ENCODE measurements around the gene ZNF33A. TPM values are rescaled to one million over a fixed set of nuclear protein-coding genes. Genes with fewer than 3 reads are reported as not detected.
"Not testable (repeated sequence)": the region's sequence is repeated elsewhere in the genome, so short reads cannot be mapped to it uniquely, and the experiment has no call there.

Gene ZNF33A
- total RNA-seq, 1 donor: 26.1 TPM

- no peaks in the 10 kb centered on the region for H3K4me1 ChIP-seq (ENCODE audit: insufficient read depth, low read length)
- no peaks in the 10 kb centered on the region for H3K27me3 ChIP-seq (ENCODE audit: insufficient read depth, low read length)
- no peaks in the 10 kb centered on the region for H3K36me3 ChIP-seq (ENCODE audit: insufficient read depth, low read length)
- no peaks in the 10 kb centered on the region for H3K79me2 ChIP-seq (ENCODE audit: insufficient read depth, low read length)
- no peak for DNase-seq (ENCODE audit: insufficient read length, low spot score, missing footprints)
- H2AFZ ChIP-seq (ENCODE audit: low read length): no peak overlapping the region
- TF ChIP-seq, protein P1, sequence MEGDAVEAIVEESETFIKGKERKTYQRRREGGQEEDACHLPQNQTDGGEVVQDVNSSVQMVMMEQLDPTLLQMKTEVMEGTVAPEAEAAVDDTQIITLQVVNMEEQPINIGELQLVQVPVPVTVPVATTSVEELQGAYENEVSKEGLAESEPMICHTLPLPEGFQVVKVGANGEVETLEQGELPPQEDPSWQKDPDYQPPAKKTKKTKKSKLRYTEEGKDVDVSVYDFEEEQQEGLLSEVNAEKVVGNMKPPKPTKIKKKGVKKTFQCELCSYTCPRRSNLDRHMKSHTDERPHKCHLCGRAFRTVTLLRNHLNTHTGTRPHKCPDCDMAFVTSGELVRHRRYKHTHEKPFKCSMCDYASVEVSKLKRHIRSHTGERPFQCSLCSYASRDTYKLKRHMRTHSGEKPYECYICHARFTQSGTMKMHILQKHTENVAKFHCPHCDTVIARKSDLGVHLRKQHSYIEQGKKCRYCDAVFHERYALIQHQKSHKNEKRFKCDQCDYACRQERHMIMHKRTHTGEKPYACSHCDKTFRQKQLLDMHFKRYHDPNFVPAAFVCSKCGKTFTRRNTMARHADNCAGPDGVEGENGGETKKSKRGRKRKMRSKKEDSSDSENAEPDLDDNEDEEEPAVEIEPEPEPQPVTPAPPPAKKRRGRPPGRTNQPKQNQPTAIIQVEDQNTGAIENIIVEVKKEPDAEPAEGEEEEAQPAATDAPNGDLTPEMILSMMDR (IDR thresholded peaks at IDR 0.05; ENCODE audit: extremely low read depth, low read depth, low read length): no peak
- no peak overlapping the region for H3K4me2 ChIP-seq (ENCODE audit: insufficient read depth, low read length)
- no peaks in the 10 kb centered on the region for H3K9me3 ChIP-seq (ENCODE audit: low read depth, low read length)
- no peaks in the 10 kb centered on the region for H4K20me1 ChIP-seq (ENCODE audit: insufficient read depth, low read length)
- H3K4me3 ChIP-seq (ENCODE audit: insufficient read depth, low read length): no peak overlapping the region
- no peak overlapping the region for H3K27ac ChIP-seq (ENCODE audit: low read depth, low read length)
Observed at GRCh38 chr10:38045129-38045528, 34.7 kb downstream of the ZNF33A start.

GRCh38 chr10:38047666-38048065 lies 37.2 kb downstream of the ZNF33A start:
- no peaks in the 10 kb centered on the region for H3K9me3 ChIP-seq (ENCODE audit: low read depth, low read length)
- no peak overlapping the region for H3K27ac ChIP-seq (ENCODE audit: low read depth, low read length)
- no peak overlapping the region for H3K4me2 ChIP-seq (ENCODE audit: insufficient read depth, low read length)
- no peaks in the 10 kb centered on the region for H3K4me1 ChIP-seq (ENCODE audit: insufficient read depth, low read length)
- DNase-seq (ENCODE audit: insufficient read length, low spot score, missing footprints): no peak
- no peaks in the 10 kb centered on the region for H4K20me1 ChIP-seq (ENCODE audit: insufficient read depth, low read length)
- no peaks in the 10 kb centered on the region for H3K79me2 ChIP-seq (ENCODE audit: insufficient read depth, low read length)
- no peaks in the 10 kb centered on the region for H3K36me3 ChIP-seq (ENCODE audit: insufficient read depth, low read length)
- H3K4me3 ChIP-seq (ENCODE audit: insufficient read depth, low read length): no peak overlapping the region
- no peak overlapping the region for H2AFZ ChIP-seq (ENCODE audit: low read length)
- TF ChIP-seq, protein P1 (IDR thresholded peaks at IDR 0.05; ENCODE audit: extremely low read depth, low read depth, low read length): no peak
- no peaks in the 10 kb centered on the region for H3K27me3 ChIP-seq (ENCODE audit: insufficient read depth, low read length)

DNA sequence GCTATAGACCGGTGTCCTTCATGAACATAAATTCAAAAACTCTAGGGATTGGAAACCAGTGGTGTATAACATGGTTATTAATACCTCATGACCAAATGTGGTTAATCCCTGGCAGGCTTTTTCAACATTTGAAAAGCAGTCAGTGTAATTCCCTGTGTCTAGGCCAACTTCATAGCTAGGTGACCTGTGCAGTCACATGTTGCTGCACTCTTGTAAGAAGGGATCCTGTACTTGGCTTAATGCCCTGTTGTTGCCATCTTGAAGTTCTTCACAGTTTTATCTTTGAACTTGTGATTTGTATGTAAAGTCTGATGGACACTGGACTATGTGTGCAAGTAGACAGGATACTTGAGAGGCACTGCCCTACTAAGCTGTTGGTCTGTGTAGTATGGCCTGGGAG lies 39.7 kb downstream of the ZNF33A start:
- H3K27me3 ChIP-seq (ENCODE audit: insufficient read depth, low read length): no peaks in the 10 kb centered on the region
- peaks cover 4% of the 10 kb centered on the region for H3K36me3 ChIP-seq (ENCODE audit: insufficient read depth, low read length)
- H2AFZ ChIP-seq (ENCODE audit: low read length): no peak overlapping the region
- H3K4me3 ChIP-seq (ENCODE audit: insufficient read depth, low read length): no peak overlapping the region
- no peaks in the 10 kb centered on the region for H4K20me1 ChIP-seq (ENCODE audit: insufficient read depth, low read length)
- no peak for DNase-seq (ENCODE audit: insufficient read length, low spot score, missing footprints)
- H3K4me2 ChIP-seq (ENCODE audit: insufficient read depth, low read length): no peak overlapping the region
- TF ChIP-seq, protein P1 (IDR thresholded peaks at IDR 0.05; ENCODE audit: extremely low read depth, low read depth, low read length): no peak
- H3K79me2 ChIP-seq (ENCODE audit: insufficient read depth, low read length): no peaks in the 10 kb centered on the region
- H3K4me1 ChIP-seq (ENCODE audit: insufficient read depth, low read length): no peaks in the 10 kb centered on the region
- no peak overlapping the region for H3K27ac ChIP-seq (ENCODE audit: low read depth, low read length)
- H3K9me3 ChIP-seq (ENCODE audit: low read depth, low read length): peaks cover 2% of the 10 kb centered on the region

GRCh38 chr10:38054361-38054797 lies 43.9 kb downstream of the ZNF33A start:
- Histone ChIP-seq H2AFZ (ENCODE audit: low read length) (no peak overlapping the region), H3K4me1 (ENCODE audit: insufficient read depth, low read length) (no peaks in the 10 kb centered on the region), H3K79me2 (ENCODE audit: insufficient read depth, low read length) (no peaks in the 10 kb centered on the region), H3K9me3 (ENCODE audit: low read depth, low read length) (peaks cover 13% of the 10 kb centered on the region), H3K27me3 (ENCODE audit: insufficient read depth, low read length) (no peaks in the 10 kb centered on the region), H3K27ac (ENCODE audit: low read depth, low read length) (no peak overlapping the region), H3K4me3 (ENCODE audit: insufficient read depth, low read length) (no peak overlapping the region), H3K4me2 (ENCODE audit: insufficient read depth, low read length) (no peak overlapping the region), H4K20me1 (ENCODE audit: insufficient read depth, low read length) (no peaks in the 10 kb centered on the region), H3K36me3 (ENCODE audit: insufficient read depth, low read length) (peaks cover 16% of the 10 kb centered on the region)
- TF ChIP-seq, protein P1 (IDR thresholded peaks at IDR 0.05; ENCODE audit: extremely low read depth, low read depth, low read length): no peak
- peak; percentile 49 for DNase-seq (ENCODE audit: insufficient read length, low spot score, missing footprints)

DNA sequence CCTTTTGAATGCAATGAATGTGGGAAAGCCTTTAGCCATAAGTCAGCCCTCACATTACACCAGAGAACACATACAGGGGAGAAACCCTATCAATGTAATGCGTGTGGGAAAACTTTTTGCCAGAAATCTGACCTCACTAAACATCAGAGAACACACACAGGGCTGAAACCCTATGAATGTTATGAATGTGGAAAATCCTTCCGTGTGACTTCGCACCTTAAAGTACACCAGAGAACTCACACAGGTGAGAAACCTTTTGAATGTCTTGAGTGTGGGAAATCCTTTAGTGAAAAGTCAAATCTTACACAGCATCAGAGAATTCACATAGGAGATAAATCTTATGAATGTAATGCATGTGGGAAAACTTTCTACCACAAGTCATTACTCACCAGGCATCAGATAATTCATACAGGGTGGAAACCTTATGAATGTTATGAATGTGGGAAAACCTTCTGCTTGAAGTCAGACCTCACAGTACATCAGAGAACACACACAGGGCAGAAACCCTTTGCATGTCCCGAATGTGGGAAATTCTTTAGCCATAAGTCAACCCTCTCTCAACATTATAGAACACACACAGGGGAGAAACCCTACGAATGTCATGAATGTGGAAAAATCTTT lies 44.9 kb downstream of the ZNF33A start:
- Histone ChIP-seq H3K9me3 (ENCODE audit: low read depth, low read length) (peaks cover 13% of the 10 kb centered on the region), H3K36me3 (ENCODE audit: insufficient read depth, low read length) (peaks cover 16% of the 10 kb centered on the region)
- not testable (repeated sequence) for H3K27ac ChIP-seq (ENCODE audit: low read depth, low read length); H3K4me3 ChIP-seq (ENCODE audit: insufficient read depth, low read length); H2AFZ ChIP-seq (ENCODE audit: low read length); H3K4me2 ChIP-seq (ENCODE audit: insufficient read depth, low read length); H3K79me2 ChIP-seq (ENCODE audit: insufficient read depth, low read length); H3K4me1 ChIP-seq (ENCODE audit: insufficient read depth, low read length); DNase-seq (ENCODE audit: insufficient read length, low spot score, missing footprints); H4K20me1 ChIP-seq (ENCODE audit: insufficient read depth, low read length); H3K27me3 ChIP-seq (ENCODE audit: insufficient read depth, low read length)

DNA sequence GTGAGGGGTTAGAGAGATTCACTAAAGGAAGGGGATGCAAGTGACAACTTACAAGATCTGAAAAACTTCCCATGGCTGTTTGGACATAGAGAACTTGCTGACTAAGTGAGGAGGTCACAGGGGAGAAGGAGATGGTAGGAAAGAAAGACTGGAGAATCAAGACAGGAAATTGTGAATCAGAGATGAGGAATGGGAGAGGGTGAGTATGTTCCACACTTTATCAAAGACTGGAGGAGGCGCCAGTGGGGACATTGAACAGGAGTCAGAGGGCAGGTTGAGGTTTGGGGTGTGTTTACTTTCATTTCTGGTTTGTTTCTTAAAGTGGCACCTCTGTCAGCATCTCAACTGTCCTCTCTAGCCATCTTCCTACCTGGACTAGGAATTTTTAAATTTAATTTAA lies 59.2 kb downstream of the ZNF33A start:
- H3K4me2 ChIP-seq (ENCODE audit: insufficient read depth, low read length): peak overlapping the region; percentile 36
- H3K27ac ChIP-seq (ENCODE audit: low read depth, low read length): peak overlapping the region; percentile 63
- H4K20me1 ChIP-seq (ENCODE audit: insufficient read depth, low read length); H2AFZ ChIP-seq (ENCODE audit: low read length); H3K4me1 ChIP-seq (ENCODE audit: insufficient read depth, low read length); H3K36me3 ChIP-seq (ENCODE audit: insufficient read depth, low read length); H3K9me3 ChIP-seq (ENCODE audit: low read depth, low read length); H3K27me3 ChIP-seq (ENCODE audit: insufficient read depth, low read length); DNase-seq (ENCODE audit: insufficient read length, low spot score, missing footprints); H3K4me3 ChIP-seq (ENCODE audit: insufficient read depth, low read length); H3K79me2 ChIP-seq (ENCODE audit: insufficient read depth, low read length): not testable (repeated sequence)

Data from osteoblast (primary cell).